Globus pallidus (tissue), 1 donor: ENCODE results near the gene GPR158.
"Not testable (repeated sequence)": the region's sequence is repeated elsewhere in the genome, so short reads cannot be mapped to it uniquely, and the experiment has no call there.

Source experiments
- DNase-seq: peaks from one replicate; pipeline ENCODE4 v3.0.0-alpha.2; 2015; ENCODE audit warnings: low spot score

GPR158 gene

GRCh38 chr10:25296324-25296723 is 121.5 kb downstream of the GPR158 start:
- no peak for DNase-seq

- DNase-seq: no peak
Observed at GRCh38 chr10:25297466-25297865, 122.7 kb downstream of the GPR158 start.

GRCh38 chr10:25300073-25300472 is 125.3 kb downstream of the GPR158 start:
- DNase-seq: no peak

- no peak for DNase-seq
Observed at GRCh38 chr10:25304606-25305005, 129.8 kb downstream of the GPR158 start.

GRCh38 chr10:25306386-25306785 is 131.6 kb downstream of the GPR158 start:
- no peak for DNase-seq

- no peak for DNase-seq
Observed at GRCh38 chr10:25308278-25308677, 133.5 kb downstream of the GPR158 start.

- DNase-seq: not testable (repeated sequence)
Observed at GRCh38 chr10:25317596-25318211, 142.9 kb downstream of the GPR158 start.

GRCh38 chr10:25327273-25327672 is 152.5 kb downstream of the GPR158 start:
- no peak for DNase-seq

- DNase-seq: no peak
Observed at GRCh38 chr10:25328361-25328760, 153.6 kb downstream of the GPR158 start.

- DNase-seq: not testable (repeated sequence)
Observed at GRCh38 chr10:25329587-25329986, 154.8 kb downstream of the GPR158 start.

GRCh38 chr10:25334445-25334844 is 159.6 kb downstream of the GPR158 start:
- DNase-seq: no peak

GRCh38 chr10:25336330-25336729 is 161.5 kb downstream of the GPR158 start:
- no peak for DNase-seq

- DNase-seq: no peak
Observed at GRCh38 chr10:25338271-25338670, 163.5 kb downstream of the GPR158 start.

- DNase-seq: no peak
Observed at GRCh38 chr10:25339966-25340365, 165.2 kb downstream of the GPR158 start.

- DNase-seq: no peak
Observed at GRCh38 chr10:25349520-25349919, 174.7 kb downstream of the GPR158 start.

GRCh38 chr10:25356609-25357008 is 181.8 kb downstream of the GPR158 start:
- no peak for DNase-seq

GRCh38 chr10:25357269-25357668 is 182.5 kb downstream of the GPR158 start:
- no peak for DNase-seq

GRCh38 chr10:25382029-25382810 is 207.4 kb downstream of the GPR158 start:
- DNase-seq: no peak

GRCh38 chr10:25382901-25383300 is 208.1 kb downstream of the GPR158 start:
- not testable (repeated sequence) for DNase-seq

GRCh38 chr10:25383686-25384085 is 208.9 kb downstream of the GPR158 start:
- DNase-seq: no peak

- no peak for DNase-seq
Observed at GRCh38 chr10:25384618-25385017, 209.8 kb downstream of the GPR158 start.

GRCh38 chr10:25388188-25388861 is 213.5 kb downstream of the GPR158 start:
- DNase-seq: no peak

GRCh38 chr10:25388862-25389206 is 214.0 kb downstream of the GPR158 start:
- no peak for DNase-seq
